ENCODE measurements around the gene ENTPD6. TPM values are rescaled to one million over a fixed set of nuclear protein-coding genes. Genes with fewer than 3 reads are reported as not detected.

ENTPD6 gene
- 85.1 to 107 TPM (median 101 TPM) in 5 replicates for total RNA-seq (2022; extraction: Qiagen RNA extraction; ENCODE audit: low read depth)

GRCh38 chr20:25195014-25195961 lies at the start of gene ENTPD6:
TSS of gene ENTPD6 (plus strand) at chr20:25195712. CDS start at chr20:25206537, 10,825 bp downstream.

GRCh38 chr20:25247956-25248785 lies 52.7 kb downstream of the ENTPD6 start, which contains the start of gene PYGB:
TSS of gene PYGB (plus strand) at chr20:25248085. CDS start at chr20:25248179, 94 bp downstream.

Other genes starting within 250 kb of the ENTPD6 start
- not detected in 5 replicates for gene CST7, start 246.4 kb upstream of the ENTPD6 start, total RNA-seq (2022; extraction: Qiagen RNA extraction; ENCODE audit: low read depth)
- 145 to 165 TPM (median 161 TPM) in 5 replicates for gene APMAP, start 203.0 kb upstream of the ENTPD6 start, total RNA-seq (2022; extraction: Qiagen RNA extraction; ENCODE audit: low read depth)
- gene ACSS1, start 137.6 kb upstream of the ENTPD6 start, total RNA-seq (2022; extraction: Qiagen RNA extraction; ENCODE audit: low read depth), result 7.8 to 11.9 TPM (median 11.7 TPM) in 5 replicates
- 0.49 to 0.90 TPM (median 0.77 TPM) in 5 replicates for gene VSX1, start 113.6 kb upstream of the ENTPD6 start, total RNA-seq (2022; extraction: Qiagen RNA extraction; ENCODE audit: low read depth)
- 109 to 130 TPM (median 121 TPM) in 5 replicates for gene PYGB, start 52.4 kb downstream of the ENTPD6 start, total RNA-seq (2022; extraction: Qiagen RNA extraction; ENCODE audit: low read depth)
- 69.0 to 101 TPM (median 95.7 TPM) in 5 replicates for gene ABHD12, start 195.1 kb downstream of the ENTPD6 start, total RNA-seq (2022; extraction: Qiagen RNA extraction; ENCODE audit: low read depth)
- gene GINS1, start 212.0 kb downstream of the ENTPD6 start, total RNA-seq (2022; extraction: Qiagen RNA extraction; ENCODE audit: low read depth), result 29.4 to 34.9 TPM (median 31.5 TPM) in 5 replicates

Data from A549 treated with CpdA at 1 μM for 4 hours (cell line).